GM23248 (cell line): ENCODE measurements around the gene CLRN1. TPM values are rescaled to one million over a fixed set of nuclear protein-coding genes. Genes with fewer than 3 reads are reported as not detected.

ENCODE experiments used
- DNase-seq: peaks from one replicate; pipeline ENCODE4 v3.0.0-alpha.2; 2015
- H2AFZ ChIP-seq: fragments of 200-600 bp; sonication (generic); 2 replicates; pipeline ENCODE4 v1.6.1; 2016; ENCODE audit warnings: antibody characterized with exemption
- H3F3A ChIP-seq: fragments of 200-600 bp; sonication (generic); 2 replicates; pipeline ENCODE4 v1.6.1; 2016; ENCODE audit warnings: mild to moderate bottlenecking, antibody characterized with exemption, mixed run types; ENCODE audit not compliant: insufficient read depth
- H3K27ac ChIP-seq: fragments of 200-600 bp; sonication (generic); 2 replicates; pipeline ENCODE4 v1.5.1; 2016; ENCODE audit warnings: mild to moderate bottlenecking
- H3K27me3 ChIP-seq: fragments of 200-600 bp; sonication (generic); replicated peaks from 2 replicates; pipeline ENCODE4 v1.6.1; 2016; ENCODE audit warnings: mild to moderate bottlenecking; ENCODE audit not compliant: insufficient read depth
- H3K36me3 ChIP-seq: fragments of 200-600 bp; sonication (generic); 2 replicates; pipeline ENCODE4 v1.6.1; 2016; ENCODE audit warnings: low read depth, mild to moderate bottlenecking
- H3K4me1 ChIP-seq: fragments of 200-600 bp; sonication (generic); 2 replicates; pipeline ENCODE4 v1.6.1; 2016; ENCODE audit warnings: mild to moderate bottlenecking; ENCODE audit not compliant: insufficient read depth
- H3K4me2 ChIP-seq: fragments of 200-600 bp; sonication (generic); one replicate; pipeline ENCODE4 v1.6.1; 2016; ENCODE audit warnings: mild to moderate bottlenecking; ENCODE audit not compliant: unreplicated experiment
- H3K4me3 ChIP-seq: fragments of 200-600 bp; sonication (generic); 2 replicates; pipeline ENCODE4 v1.5.1; 2016; ENCODE audit warnings: mild to moderate bottlenecking
- H3K79me2 ChIP-seq: fragments of 200-600 bp; sonication (generic); 2 replicates; pipeline ENCODE4 v1.6.1; 2016; ENCODE audit warnings: mild to moderate bottlenecking; ENCODE audit not compliant: insufficient read depth
- H3K9ac ChIP-seq: fragments of 200-600 bp; sonication (generic); 2 replicates; pipeline ENCODE4 v1.6.1; 2016; ENCODE audit warnings: mild to moderate bottlenecking
- H3K9me2 ChIP-seq: fragments of 200-600 bp; sonication (generic); 2 replicates; pipeline ENCODE4 v1.6.1; 2016; ENCODE audit warnings: mixed run types, mild to moderate bottlenecking, moderate library complexity; ENCODE audit not compliant: insufficient read depth
- H3K9me3 ChIP-seq: fragments of 200-600 bp; sonication (generic); one replicate; pipeline ENCODE4 v1.6.1; 2017; ENCODE audit warnings: low read depth
- H4K20me1 ChIP-seq: fragments of 200-600 bp; sonication (generic); 2 replicates; pipeline ENCODE4 v1.6.0; 2016; ENCODE audit not compliant: insufficient read depth
- EZH2 ChIP-seq: fragments of 200-600 bp; sonication (generic); IDR thresholded peaks from 2 replicates; pipeline ENCODE4 v1.6.1; 2018; ENCODE audit warnings: antibody characterized with exemption, mild to moderate bottlenecking; ENCODE audit not compliant: insufficient read depth, poor library complexity, severe bottlenecking
- EZH2phosphoT487 ChIP-seq: fragments of 200-600 bp; sonication (generic); IDR thresholded peaks from 2 replicates; pipeline ENCODE4 v1.6.1; 2018; ENCODE audit warnings: antibody characterized with exemption, moderate library complexity, mild to moderate bottlenecking, low read depth; ENCODE audit not compliant: insufficient read depth
- WGBS, 2 experiments: methylation state at CpG; one replicate each; pipeline ENCODE4 v1.1.6; 2015 to 2017; ENCODE audit warnings: low lambda C conversion rate in 2 of 2, low coverage in 1 of 2; ENCODE audit errors: missing lambda C conversion rate in 2 of 2; 5-methylcytosine and 5-hydroxymethylcytosine counted together
- in situ Hi-C: fragments of 300-500 bp; cut with MboI; formaldehyde crosslinking; loops from 2 replicates; pipeline ENCODE4 v1.15.0; 2020
- polyA plus RNA-seq: library from polyadenylated mRNA; unstranded; fragments of >200 nt; fragmentation: Nextera tagmentation; extraction: Ambion mirVana; gene quantifications from 2 replicates; pipeline ENCODE4 v1.2.1, GENCODE V29; 2016
- total RNA-seq: library from RNA; depleted of rRNA; stranded (reverse); fragments of >200 nt; shearing (Covaris generic); gene quantifications from 2 replicates; pipeline ENCODE4 v1.2.3, GENCODE V29; 2014; rRNA removed

CLRN1 gene
- total and polyA plus RNA-seq, 2 experiments from 2014 or later: not detected

GRCh38 chr3:150877303-150877702, 95.2 kb downstream of the CLRN1 start:
- no peaks in the 10 kb centered on the region for H3K9me2 ChIP-seq
- 67% methylated on average over 3 of the region's 3 CpGs for WGBS, 2 experiments
- no peak overlapping the region for H3K27ac ChIP-seq
- H3K4me2 ChIP-seq: no peak overlapping the region
- in situ Hi-C loops: no loop called here
- no peaks in the 10 kb centered on the region for H3K4me1 ChIP-seq
- DNase-seq: no peak
- peaks cover 20% of the 10 kb centered on the region; the same call in 1 of the 2 replicates for H3K27me3 ChIP-seq
- H3K4me3 ChIP-seq: no peak overlapping the region
- H2AFZ ChIP-seq: no peak overlapping the region
- H3K36me3 ChIP-seq: no peaks in the 10 kb centered on the region
- no peaks in the 10 kb centered on the region for H3K9me3 ChIP-seq
- no peaks in the 10 kb centered on the region for H3K79me2 ChIP-seq
- no peak for TF ChIP-seq EZH2phosphoT487
- no peaks in the 10 kb centered on the region for H3F3A ChIP-seq
- H3K9ac ChIP-seq: no peak overlapping the region
- no peaks in the 10 kb centered on the region for H4K20me1 ChIP-seq

- H3K36me3 ChIP-seq: no peaks in the 10 kb centered on the region
- H3K9ac ChIP-seq: no peak overlapping the region
- 55 to 64% methylated on average over 6 of the region's 6 CpGs for WGBS, 2 experiments
- no peaks in the 10 kb centered on the region for H3K9me2 ChIP-seq
- in situ Hi-C loops: no loop called here
- no peaks in the 10 kb centered on the region for H3F3A ChIP-seq
- no peaks in the 10 kb centered on the region for H3K9me3 ChIP-seq
- no peaks in the 10 kb centered on the region for H3K4me1 ChIP-seq
- no peak overlapping the region for H3K4me2 ChIP-seq
- TF ChIP-seq EZH2 (no peak), EZH2phosphoT487 (no peak)
- H2AFZ ChIP-seq: no peak overlapping the region
- no peaks in the 10 kb centered on the region for H3K79me2 ChIP-seq
- no peaks in the 10 kb centered on the region for H4K20me1 ChIP-seq
- DNase-seq: no peak
- no peak overlapping the region for H3K4me3 ChIP-seq
- H3K27ac ChIP-seq: no peak overlapping the region
- H3K27me3 ChIP-seq: peaks cover 20% of the 10 kb centered on the region; the same call in 1 of the 2 replicates
Observed at GRCh38 chr3:150876611-150877265, 95.8 kb downstream of the CLRN1 start.

Other genes with a start within 250 kb of the CLRN1 start
- gene SIAH2, start 209.6 kb downstream of the CLRN1 start, total RNA-seq: 37.4 and 84.7 TPM in 2 replicates
- 27.2 and 29.3 TPM in 2 replicates for gene SIAH2, start 209.6 kb downstream of the CLRN1 start, polyA plus RNA-seq
- not detected in 2 replicates for gene MINDY4B, start 67.3 kb downstream of the CLRN1 start, total RNA-seq
- gene MINDY4B, start 67.3 kb downstream of the CLRN1 start, polyA plus RNA-seq: not detected in 2 replicates
- 0.13 and 0.32 TPM in 2 replicates for gene MED12L, start 112.9 kb upstream of the CLRN1 start, total RNA-seq
- 0.13 and 0.51 TPM in 2 replicates for gene MED12L, start 112.9 kb upstream of the CLRN1 start, polyA plus RNA-seq
- not detected in 2 replicates for gene GPR171, start 230.5 kb upstream of the CLRN1 start, total RNA-seq
- gene GPR171, start 230.5 kb upstream of the CLRN1 start, polyA plus RNA-seq: not detected in 2 replicates